Mononuclear cell (primary cell): ENCODE measurements around the gene TMEM61. TPM values are rescaled to one million over a fixed set of nuclear protein-coding genes. Genes with fewer than 3 reads are reported as not detected.

Experiments
- H3K27me3 ChIP-seq: 2 replicates; pipeline ENCODE4 v1.6.0; 2011; ENCODE audit warnings: low read length, control low read depth; ENCODE audit not compliant: insufficient read depth
- H3K4me1 ChIP-seq: 2 replicates; pipeline ENCODE4 v1.5.1; 2011; ENCODE audit warnings: mild to moderate bottlenecking, low read length, control low read depth; ENCODE audit not compliant: insufficient read depth
- H3K4me3 ChIP-seq: 2 replicates; pipeline ENCODE4 v1.5.1; 2011; ENCODE audit warnings: mild to moderate bottlenecking, low read length, moderate library complexity
- H3K9me3 ChIP-seq: 2 replicates; pipeline ENCODE4 v1.5.1; 2011; ENCODE audit warnings: low read depth, mild to moderate bottlenecking, control low read depth, low read length
- total RNA-seq: library from RNA; depleted of rRNA; stranded (reverse); fragments of >200 nt; gene quantifications from one replicate; pipeline ENCODE4 v1.2.3, GENCODE V29; 2012

The TMEM61 gene
- total RNA-seq, 1 donor: not detected

GRCh38 chr1:54998677-54999076, 18.2 kb downstream of the TMEM61 start, which contains the start of gene BSND:
BSND (plus strand) TSS chr1:54998933; CDS start chr1:54999187, 254 bp downstream.
- Histone ChIP-seq H3K27me3 (peaks cover 19% of the 10 kb centered on the region), H3K4me1 (peaks cover 16% of the 10 kb centered on the region)

DNA sequence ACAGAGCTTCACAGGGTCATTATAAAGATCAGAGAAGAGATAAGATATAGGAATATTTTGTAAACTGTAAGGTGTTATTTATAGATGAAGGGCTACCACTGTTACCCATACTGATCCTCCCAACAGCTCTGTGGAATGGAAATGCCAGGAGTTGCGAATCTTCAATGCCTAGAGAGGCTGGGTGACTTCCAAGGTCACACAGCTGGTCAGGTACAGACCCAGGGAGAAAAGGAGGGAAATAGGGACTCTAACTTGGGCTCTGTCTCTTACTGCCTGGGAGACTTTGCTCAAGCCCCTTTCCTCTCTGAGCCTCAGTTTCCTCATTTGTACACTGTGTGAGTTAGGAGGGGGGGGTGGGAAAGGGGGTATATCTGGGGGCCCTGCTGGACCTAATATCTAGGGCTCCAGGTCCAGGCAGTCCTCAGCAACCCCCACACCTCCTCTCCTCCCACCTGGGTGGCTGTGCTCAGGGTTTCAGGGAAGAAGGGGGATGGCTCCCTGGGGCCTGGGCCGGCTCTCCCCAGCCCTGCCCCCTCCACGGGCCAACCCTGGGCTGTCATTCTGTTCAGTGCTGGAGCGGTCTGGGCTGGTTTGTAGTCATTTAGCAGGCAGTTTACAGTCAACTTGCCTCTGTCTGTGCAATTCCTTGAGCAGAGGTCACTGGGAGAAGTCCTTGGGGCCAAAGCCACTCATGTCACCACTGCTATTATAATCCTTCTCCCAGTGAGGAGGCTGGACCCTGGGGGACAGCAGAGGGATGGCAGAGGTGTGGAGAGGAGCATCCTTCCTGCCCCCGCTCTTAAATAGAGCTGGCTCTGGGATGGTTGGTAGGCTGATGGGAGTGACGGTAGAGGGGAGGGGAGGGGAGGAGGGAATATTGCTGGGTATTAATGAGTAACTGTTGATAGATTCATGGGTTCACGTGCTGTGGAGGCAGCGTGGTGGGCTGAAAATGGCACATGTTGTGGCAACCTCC, 20.0 kb downstream of the TMEM61 start:
- Histone ChIP-seq H3K27me3 (peaks cover 19% of the 10 kb centered on the region), H3K4me3 (no peak overlapping the region), H3K4me1 (peaks cover 16% of the 10 kb centered on the region)

More at GRCh38 chr1:54998677-54999076, 18.2 kb downstream of the TMEM61 start, which contains the start of gene BSND:
- Histone ChIP-seq H3K4me3 (no peak within 1 kb of the TSS), H3K9me3 (no peaks in the 10 kb centered on the region)

DNA sequence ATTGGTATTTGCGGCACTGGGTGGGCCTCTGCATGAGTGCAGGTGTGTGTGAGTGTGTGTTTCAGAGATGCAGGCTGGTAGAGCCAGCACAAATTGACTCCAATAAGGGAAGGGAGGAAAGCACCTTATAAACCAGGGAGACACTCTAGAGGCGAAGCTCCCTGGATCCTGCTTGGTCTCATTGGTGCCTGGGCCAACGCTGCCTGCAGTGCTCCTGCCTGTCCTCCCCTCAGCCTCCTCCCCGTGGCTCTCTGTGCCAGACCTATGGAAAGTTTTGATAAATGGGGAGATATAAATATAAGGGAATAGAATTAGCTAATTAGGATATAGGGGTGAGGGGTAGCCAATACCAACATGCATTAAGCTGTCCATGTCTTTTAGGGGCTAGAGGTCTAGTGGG, 20.9 kb downstream of the TMEM61 start:
- Histone ChIP-seq H3K4me1 (peaks cover 9% of the 10 kb centered on the region), H3K4me3 (no peak overlapping the region), H3K27me3 (peaks cover 19% of the 10 kb centered on the region), H3K9me3 (no peaks in the 10 kb centered on the region)

More for the DNA sequence above, 20.0 kb downstream of the TMEM61 start:
- no peaks in the 10 kb centered on the region for H3K9me3 ChIP-seq

DNA sequence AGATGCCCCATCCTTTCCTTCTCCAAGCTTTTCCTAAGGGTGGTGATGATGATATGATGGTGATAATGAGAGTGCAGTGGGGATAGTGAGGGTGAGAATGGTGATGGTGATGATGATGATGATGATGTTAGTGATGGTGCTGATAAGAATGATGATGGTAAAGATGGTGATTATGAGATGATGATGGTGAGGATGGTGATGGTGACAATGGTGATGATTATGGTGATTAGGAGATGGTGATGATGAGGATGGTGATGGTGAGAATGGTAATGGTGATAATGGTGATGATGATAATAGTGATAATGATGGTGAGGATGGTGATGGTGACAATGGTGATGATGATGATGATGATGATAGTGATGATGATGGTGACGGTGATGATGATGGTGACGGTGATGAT, 22.3 kb downstream of the TMEM61 start:
- Histone ChIP-seq H3K4me1 (no peaks in the 10 kb centered on the region), H3K9me3 (no peaks in the 10 kb centered on the region), H3K4me3 (no peak overlapping the region), H3K27me3 (peaks cover 9% of the 10 kb centered on the region)

DNA sequence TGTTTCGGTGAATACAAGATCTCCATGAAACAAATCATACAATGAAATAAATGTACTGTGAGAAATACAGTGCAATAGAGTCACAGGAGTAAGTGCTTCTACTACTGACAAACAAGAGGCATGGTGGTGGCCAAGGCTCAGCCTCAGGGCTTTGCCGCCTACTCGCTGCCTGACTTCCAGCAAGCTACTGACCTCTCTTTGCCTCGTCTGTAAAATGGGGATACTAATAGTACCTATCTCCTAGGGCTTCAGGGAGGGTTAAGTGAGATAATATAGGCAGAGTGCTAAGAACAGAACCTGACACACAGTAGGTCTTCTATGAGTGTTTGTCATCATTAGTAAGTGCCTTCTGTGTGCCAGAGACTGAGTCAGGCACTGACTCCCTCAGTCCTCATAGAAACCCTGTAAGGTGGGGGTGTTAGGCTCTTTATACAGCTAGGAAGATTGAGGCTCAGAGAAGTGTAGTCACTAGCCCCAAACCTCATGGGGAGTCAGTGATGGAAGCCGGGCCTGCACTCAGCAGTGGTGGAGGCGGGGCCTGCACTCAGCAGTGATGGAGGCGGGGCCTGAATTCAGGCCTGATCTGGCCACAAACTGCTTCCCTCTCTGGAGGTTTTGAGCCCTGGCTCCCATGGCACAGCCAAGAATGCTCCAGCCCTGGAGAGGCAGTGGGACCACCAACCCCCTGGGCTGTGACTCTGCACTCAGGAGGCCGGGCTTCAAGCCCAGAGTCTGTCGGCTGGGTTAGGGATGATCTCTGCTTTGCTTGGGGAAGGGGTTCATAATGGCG, 25.1 kb downstream of the TMEM61 start:
- Histone ChIP-seq H3K27me3 (no peaks in the 10 kb centered on the region), H3K9me3 (no peaks in the 10 kb centered on the region), H3K4me3 (no peak overlapping the region), H3K4me1 (no peaks in the 10 kb centered on the region)

DNA sequence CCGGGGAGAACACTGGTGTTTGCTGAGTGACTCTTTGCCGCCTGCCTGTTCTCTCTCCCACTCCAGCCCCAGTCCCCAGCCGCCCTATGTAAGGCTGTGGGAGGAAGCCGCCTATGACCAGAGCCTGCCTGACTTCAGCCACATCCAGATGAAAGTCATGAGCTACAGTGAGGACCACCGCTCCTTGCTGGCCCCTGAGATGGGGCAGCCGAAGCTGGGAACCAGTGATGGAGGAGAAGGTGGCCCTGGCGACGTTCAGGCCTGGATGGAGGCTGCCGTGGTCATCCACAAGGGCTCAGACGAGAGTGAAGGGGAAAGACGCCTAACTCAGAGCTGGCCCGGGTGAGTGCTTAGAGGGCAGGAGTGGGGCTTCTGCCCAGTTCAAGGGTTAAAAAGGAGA, 26.5 kb downstream of the TMEM61 start:
- Histone ChIP-seq H3K4me3 (no peak overlapping the region), H3K4me1 (no peaks in the 10 kb centered on the region), H3K27me3 (no peaks in the 10 kb centered on the region), H3K9me3 (no peaks in the 10 kb centered on the region)

DNA sequence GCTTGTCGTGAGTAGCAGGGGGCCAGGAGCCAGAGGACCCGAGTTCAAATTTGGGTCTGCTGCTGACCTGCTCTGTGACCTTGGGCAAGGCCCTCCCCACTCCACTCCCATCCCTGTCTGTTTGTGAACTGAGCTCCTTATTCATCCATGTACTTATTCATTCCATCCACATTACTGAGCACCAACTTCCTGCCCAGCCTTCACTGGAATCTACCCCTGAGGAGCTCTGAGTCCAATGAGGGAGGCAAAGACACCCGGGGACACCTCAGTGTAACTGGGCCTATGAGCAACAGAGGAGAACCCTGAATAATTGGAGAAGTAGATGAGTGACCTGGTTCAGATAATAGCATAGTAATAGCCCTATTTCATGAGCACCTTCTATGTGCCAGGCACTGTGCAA, 27.2 kb downstream of the TMEM61 start:
- H3K4me3 ChIP-seq: no peak overlapping the region

GRCh38 chr1:55010194-55010886, 29.9 kb downstream of the TMEM61 start:
- H3K4me1 ChIP-seq: no peaks in the 10 kb centered on the region
- H3K4me3 ChIP-seq: no peak overlapping the region

More for the DNA sequence above, 27.2 kb downstream of the TMEM61 start:
- Histone ChIP-seq H3K9me3 (no peaks in the 10 kb centered on the region), H3K4me1 (no peaks in the 10 kb centered on the region), H3K27me3 (no peaks in the 10 kb centered on the region)

GRCh38 chr1:55010887-55011217, 30.4 kb downstream of the TMEM61 start:
- Histone ChIP-seq H3K27me3 (no peaks in the 10 kb centered on the region), H3K9me3 (no peaks in the 10 kb centered on the region), H3K4me1 (no peaks in the 10 kb centered on the region), H3K4me3 (no peak overlapping the region)

More at GRCh38 chr1:55010194-55010886, 29.9 kb downstream of the TMEM61 start:
- Histone ChIP-seq H3K27me3 (no peaks in the 10 kb centered on the region), H3K9me3 (no peaks in the 10 kb centered on the region)

DNA sequence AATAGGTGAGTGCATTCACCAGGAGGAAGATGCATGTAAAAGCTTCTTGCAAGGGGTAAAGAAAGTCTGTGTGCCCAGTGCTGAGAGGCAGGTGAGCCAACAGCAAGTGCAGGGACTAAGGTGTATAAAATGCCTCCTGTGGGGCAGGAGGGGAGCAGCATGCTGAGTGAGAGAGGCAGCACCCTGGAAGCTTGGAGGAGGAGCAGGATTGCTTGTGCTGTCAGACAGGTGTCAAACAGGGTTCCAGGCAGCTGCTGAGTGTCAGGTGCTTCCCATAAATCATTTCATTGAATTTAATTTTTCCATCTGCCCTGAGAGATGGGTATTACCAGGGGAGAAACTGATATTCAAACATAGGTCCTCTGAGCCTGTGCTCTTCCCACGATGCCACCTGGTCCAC, 32.2 kb downstream of the TMEM61 start:
- Histone ChIP-seq H3K27me3 (no peaks in the 10 kb centered on the region), H3K4me3 (no peak overlapping the region), H3K4me1 (no peaks in the 10 kb centered on the region), H3K9me3 (no peaks in the 10 kb centered on the region)

DNA sequence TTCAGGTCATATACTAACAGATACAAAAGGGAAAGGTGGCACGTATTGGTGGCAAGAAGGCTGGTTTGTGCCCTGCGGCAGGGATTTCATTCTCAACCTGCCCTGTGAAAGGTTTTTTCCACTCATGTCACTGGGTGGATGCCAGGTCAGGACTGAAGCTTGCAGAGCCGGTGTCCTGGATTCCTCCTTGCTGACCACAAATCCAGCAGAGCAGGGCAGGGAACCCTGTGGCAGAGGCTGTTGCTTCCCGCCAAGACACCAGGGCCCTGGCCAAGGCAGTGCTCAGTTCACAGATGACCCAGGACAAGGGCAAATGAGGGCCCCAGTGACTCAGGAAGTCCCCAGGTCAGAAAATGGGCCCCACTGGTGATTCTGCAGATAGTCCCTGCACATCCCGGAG, 34.7 kb downstream of the TMEM61 start:
- H3K4me3 ChIP-seq: no peak overlapping the region
- no peaks in the 10 kb centered on the region for H3K4me1 ChIP-seq
- H3K27me3 ChIP-seq: no peaks in the 10 kb centered on the region
- H3K9me3 ChIP-seq: no peaks in the 10 kb centered on the region

DNA sequence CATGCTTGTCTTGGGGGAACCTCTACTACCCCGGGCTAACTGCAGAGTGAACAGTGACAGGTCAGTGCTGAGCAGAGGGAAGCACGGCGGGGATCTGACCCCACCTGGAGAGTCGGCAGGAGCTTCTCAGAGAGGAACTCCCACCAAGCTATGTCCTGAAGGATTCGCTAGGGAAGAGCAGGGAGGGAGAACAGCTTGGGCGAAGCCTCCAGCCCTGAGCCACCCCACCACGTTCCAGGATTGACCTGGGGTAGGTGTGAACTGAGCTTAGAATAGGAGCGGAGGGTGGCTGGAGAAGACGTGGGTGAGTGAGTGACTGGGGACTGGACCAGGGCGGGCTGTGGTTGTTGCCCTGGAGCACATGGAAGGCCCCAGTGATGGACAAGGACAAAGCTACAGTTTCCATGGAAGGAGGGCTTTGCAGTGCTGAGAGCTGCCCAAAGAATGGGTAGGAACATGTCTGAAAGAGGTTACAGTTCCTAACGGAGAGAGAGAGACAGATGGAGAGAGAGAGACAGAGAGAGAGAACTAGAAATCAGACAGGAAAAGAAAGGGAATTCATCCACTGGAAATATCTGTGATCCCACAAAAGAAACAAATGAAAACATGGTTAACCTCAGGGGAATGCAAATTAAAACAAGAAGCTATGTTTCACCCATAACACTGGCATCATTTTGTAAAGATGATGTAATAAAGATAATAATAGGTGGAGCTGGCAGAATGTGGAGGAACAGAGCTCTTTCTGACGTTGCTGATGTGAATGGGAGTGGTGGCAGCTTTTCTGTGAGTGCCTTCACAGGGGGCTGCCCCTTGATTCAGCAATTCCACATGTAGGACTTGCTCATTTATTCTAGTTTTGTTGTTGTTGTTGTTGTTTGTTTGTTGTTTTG, 35.5 kb downstream of the TMEM61 start:
- Histone ChIP-seq H3K4me3 (no peak overlapping the region), H3K9me3 (no peaks in the 10 kb centered on the region), H3K4me1 (no peaks in the 10 kb centered on the region)

DNA sequence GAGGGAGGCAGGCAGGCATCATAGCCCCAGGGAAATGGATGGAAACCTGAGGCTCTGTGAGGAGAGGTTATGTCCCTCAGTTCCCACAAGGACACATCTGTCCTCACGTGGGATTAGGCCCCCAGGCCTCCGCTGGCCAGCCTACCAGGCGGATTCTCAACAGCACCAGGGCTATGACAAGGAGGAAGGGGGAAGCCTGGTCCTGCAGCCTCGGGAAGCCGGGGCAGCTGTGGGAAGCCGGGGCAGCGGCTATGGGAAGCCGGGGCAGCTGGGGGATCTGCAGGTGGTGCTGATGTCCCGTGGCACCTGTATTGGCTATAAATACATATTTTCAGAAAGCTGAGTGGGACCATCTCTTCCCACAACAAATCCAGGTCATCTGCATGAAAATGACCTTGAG, 38.0 kb downstream of the TMEM61 start:
- no peaks in the 10 kb centered on the region for H3K4me1 ChIP-seq
- H3K4me3 ChIP-seq: no peak overlapping the region
- no peaks in the 10 kb centered on the region for H3K27me3 ChIP-seq
- no peaks in the 10 kb centered on the region for H3K9me3 ChIP-seq

More for the DNA sequence above, 35.5 kb downstream of the TMEM61 start:
- H3K27me3 ChIP-seq: no peaks in the 10 kb centered on the region

- Histone ChIP-seq H3K27me3 (no peaks in the 10 kb centered on the region), H3K4me3 (no peak overlapping the region), H3K4me1 (no peaks in the 10 kb centered on the region), H3K9me3 (no peaks in the 10 kb centered on the region)
Measured at GRCh38 chr1:55021942-55022546, 41.6 kb downstream of the TMEM61 start.
